NB4 (cell line): ENCODE results near the gene UBL4B.

ENCODE experiments used
- MYC ChIP-seq: IDR thresholded peaks from 2 replicates; pipeline ENCODE4 v1.6.1; 2011; ENCODE audit warnings: low read depth, low read length
- POLR2A ChIP-seq: IDR thresholded peaks from 2 replicates; pipeline ENCODE4 v1.6.1; 2011; ENCODE audit warnings: mild to moderate bottlenecking; ENCODE audit not compliant: insufficient read length; ENCODE audit errors: extremely low read depth
- TF ChIP-seq, protein P1 (sequence below): IDR thresholded peaks from one replicate; pipeline ENCODE4 v1.5.1; 2012; ENCODE audit warnings: low read depth, low read length
- TF ChIP-seq, protein P2 (sequence below): IDR thresholded peaks from 2 replicates; pipeline ENCODE4 v1.6.1; 2011; ENCODE audit warnings: low read depth, low read length

DNA sequence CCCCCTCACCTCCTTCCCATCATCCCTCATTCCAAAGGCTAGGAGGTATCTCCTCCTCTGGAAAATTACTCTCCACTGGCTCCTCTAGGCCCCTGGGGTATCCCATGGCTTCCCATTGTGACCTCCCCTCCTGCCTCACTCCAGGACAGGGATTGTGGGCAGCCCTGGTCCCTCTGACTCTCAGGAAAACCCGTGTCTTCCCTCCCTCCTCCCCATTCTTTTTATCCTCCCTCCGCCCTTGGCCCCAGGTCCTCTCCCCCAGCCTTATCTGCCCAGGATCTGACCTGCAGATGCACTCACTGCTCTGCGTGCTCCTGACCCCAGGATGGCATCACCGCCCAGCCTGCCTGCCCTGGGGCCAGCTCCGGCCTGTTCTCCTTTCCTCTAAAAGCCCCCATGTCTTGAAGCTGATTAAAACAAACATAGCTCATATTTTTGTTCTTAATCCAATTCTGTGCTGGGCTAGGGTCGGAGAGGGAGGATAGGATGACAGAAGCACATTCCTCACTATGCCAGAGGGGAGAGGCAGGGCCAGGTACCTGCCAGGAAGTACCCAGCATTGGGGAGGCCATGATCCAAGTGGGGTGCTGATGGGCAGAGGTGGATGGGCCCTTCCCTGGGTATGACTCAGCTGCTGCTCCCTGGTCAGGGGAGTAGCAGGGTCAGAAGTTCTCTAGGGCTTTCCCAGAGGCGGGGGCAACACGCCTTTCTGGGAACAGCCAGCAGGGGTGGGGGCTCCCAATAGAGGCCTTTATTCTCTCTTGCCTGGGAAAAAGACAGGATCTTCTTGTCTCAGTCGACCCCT lies 13.8 kb upstream of the UBL4B start:
- TF ChIP-seq, protein P1, sequence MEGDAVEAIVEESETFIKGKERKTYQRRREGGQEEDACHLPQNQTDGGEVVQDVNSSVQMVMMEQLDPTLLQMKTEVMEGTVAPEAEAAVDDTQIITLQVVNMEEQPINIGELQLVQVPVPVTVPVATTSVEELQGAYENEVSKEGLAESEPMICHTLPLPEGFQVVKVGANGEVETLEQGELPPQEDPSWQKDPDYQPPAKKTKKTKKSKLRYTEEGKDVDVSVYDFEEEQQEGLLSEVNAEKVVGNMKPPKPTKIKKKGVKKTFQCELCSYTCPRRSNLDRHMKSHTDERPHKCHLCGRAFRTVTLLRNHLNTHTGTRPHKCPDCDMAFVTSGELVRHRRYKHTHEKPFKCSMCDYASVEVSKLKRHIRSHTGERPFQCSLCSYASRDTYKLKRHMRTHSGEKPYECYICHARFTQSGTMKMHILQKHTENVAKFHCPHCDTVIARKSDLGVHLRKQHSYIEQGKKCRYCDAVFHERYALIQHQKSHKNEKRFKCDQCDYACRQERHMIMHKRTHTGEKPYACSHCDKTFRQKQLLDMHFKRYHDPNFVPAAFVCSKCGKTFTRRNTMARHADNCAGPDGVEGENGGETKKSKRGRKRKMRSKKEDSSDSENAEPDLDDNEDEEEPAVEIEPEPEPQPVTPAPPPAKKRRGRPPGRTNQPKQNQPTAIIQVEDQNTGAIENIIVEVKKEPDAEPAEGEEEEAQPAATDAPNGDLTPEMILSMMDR, result no peak
- TF ChIP-seq POLR2A, result no peak
- no peak for TF ChIP-seq MYC
- TF ChIP-seq, protein P2, sequence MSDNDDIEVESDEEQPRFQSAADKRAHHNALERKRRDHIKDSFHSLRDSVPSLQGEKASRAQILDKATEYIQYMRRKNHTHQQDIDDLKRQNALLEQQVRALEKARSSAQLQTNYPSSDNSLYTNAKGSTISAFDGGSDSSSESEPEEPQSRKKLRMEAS, result no peak
